GM18520 (cell line): Measurements from ENCODE around the gene BEX3.

Source experiments
- ATAC-seq: cut with Tn5 transposase; IDR thresholded peaks from one replicate; pipeline ENCODE4 v1.9.1; 2021; ENCODE audit not compliant: unreplicated experiment

Gene BEX3

GRCh38 chrX:103417933-103418332 lies 41.6 kb downstream of the BEX3 start:
- ATAC-seq = no peak

- no peak for ATAC-seq
These were observed 42.5 kb downstream of the BEX3 start for GRCh38 chrX:103418811-103419340.

- no peak for ATAC-seq
These were observed 47.8 kb downstream of the BEX3 start for GRCh38 chrX:103423955-103424638.
